OCI-M1 (cell line): ENCODE results near the gene MINDY3.

ENCODE experiments used
- DNase-seq: peaks from one replicate; lab custom pipeline; 2025; lab: John Stamatoyannopoulos, UW

Gene MINDY3

DNA sequence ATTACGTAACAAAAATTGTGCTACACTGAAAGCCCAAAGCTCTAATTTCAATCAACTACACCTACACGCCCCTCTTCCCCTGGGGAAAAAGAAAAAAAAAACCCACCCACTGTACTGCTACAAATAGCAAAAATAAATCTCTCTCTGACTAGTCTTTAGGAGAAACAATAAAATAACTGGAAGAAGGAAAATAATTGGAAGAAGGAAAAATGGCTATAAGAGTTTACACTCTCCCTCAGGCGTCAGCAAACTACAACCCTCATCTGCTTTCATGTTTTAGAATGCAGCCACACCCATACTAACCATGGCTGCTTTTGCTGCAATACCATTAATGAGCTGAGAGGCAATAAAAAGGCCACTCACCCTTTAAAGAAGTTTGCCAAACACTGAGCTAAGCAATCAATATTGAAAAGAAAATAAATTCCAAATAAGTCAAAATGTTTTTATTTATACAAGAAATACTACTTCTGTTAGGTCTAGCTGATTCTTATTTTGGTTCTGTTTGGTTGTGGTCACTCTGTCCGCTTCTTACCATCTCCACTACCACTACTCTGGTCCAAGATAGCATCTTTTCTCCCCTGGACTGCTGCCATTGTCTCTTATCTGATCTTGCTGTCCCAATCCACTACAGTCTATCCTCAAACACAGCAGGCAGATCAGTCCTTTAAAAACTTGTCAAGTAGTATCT is 3.8 kb downstream of the MINDY3 start:
- peak; percentile 93 for DNase-seq

DNA sequence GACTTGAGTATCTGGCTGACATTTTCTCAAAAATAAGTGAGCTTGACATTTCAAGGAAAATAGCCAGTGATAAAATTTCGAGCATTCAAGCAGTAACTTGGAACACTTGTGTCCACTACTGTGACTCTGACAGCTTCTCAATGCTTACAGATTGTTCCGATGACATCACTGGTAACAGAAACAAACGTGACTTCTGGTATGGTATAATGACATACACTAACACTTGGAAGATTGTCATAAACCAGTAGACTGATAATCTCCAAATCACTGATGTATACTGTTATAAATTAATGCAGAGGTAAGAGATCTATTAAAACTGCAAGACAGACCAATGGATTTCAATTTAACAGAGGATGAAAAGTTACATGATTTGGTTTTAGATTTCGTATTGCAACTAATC is 6.5 kb downstream of the MINDY3 start:
- peak; percentile 73 for DNase-seq

DNA sequence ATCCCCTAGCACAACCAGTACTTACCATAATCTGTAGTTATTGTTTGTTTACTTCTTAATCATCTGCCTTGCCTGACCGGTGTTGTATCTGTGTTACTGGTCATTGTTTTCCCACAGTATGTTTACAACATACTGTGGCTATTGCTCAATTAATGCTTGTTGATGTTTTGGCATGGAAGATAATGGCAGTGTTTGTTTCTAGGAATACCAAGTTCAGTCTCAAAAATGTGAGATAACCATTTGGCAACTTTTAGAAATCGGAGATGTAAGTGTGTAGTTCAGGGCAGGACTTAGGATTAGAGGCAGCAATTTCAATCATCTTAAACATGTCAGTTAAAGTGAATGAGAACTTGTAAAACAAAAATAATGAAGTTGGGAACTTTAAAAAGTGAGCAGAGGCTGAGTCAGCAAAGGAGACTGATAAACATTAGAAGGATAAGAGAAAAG is 8.2 kb downstream of the MINDY3 start:
- DNase-seq: peak; percentile 57

DNA sequence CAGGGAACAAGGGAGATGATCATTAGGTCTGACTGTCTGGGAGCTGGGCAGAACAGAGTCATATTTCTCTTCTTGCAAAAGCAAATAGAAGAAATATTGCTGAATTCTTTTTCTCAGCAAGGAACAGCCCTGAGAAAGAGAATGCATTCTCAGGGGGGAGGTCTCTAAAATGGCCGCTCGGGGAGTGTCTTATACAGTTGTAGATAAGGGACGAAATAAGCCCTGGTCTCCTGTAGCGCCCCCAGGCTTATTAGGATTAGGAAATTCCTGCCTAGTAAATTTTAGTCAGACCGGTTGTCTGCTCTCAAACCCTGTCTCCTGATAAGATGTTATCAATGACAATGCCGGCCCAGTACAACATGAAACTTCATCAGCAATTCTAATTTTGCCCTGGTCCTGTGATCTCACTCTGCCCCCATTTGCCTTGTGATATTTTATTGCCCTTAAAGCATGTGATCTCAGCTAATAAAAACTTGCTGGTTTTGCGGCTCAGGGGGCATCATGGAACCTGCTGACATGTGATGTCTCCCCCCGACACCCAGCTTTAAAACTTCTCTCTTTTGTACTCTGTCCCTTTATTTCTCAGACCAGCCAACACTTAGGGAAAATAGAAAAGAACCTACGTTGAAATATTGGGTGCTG is 9.8 kb downstream of the MINDY3 start:
- peak; percentile 51 for DNase-seq

DNA sequence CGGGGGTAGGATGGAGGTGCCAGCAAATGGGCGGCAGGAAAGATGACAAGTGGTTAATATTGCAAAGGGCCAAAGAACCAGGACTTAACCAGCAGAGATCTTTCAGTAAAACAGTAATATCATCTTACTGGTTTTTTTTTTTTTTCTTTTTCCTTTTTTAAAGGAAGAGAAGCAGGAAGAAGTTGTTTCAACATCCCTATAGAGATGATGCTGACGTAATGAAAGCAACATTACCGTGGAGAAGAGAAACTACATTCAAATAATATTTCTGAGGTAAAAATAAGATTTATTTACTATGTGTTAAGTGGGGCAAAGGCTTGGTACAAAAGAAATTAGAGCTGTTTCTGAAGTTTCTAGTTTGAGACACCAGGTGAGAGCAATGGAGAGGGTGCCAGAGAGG is 11.0 kb downstream of the MINDY3 start:
- no peak for DNase-seq

DNA sequence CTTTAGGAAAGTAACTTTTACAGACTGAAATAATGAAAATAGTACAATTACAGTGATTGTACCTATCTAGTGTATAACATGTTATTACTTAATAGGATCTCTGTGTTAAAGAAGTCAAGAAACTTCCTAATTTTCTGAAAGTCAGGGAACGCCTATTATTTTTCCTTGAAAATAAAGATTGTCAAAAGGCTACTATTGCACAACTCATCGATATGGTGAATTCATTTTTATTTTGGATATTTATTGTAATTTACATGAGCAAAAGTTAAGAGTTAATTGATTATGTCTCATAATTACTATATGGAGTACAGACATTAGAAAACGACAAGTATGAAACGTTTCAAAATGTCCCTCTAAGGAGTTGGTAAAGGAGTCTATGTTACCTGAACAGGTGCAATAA is 12.8 kb downstream of the MINDY3 start:
- no peak for DNase-seq

DNA sequence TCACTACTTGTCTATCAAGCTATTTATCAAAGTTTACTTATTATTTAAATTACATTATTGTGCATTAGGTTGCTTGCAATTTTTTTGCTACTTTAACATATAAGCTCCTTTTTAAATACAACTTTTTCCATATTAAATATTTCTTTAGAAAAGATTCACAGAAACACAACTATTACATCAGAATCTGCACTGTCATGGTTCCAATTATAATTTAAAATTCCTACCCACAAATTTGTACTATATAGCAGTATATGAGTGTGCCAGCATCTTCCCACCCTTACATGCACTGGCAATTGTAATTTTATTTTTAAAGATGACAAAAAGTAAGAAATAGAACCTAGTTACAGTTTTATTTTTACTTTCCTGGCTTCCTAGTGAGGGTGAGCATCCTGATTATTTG is 15.8 kb downstream of the MINDY3 start:
- peak; percentile 64 for DNase-seq

DNA sequence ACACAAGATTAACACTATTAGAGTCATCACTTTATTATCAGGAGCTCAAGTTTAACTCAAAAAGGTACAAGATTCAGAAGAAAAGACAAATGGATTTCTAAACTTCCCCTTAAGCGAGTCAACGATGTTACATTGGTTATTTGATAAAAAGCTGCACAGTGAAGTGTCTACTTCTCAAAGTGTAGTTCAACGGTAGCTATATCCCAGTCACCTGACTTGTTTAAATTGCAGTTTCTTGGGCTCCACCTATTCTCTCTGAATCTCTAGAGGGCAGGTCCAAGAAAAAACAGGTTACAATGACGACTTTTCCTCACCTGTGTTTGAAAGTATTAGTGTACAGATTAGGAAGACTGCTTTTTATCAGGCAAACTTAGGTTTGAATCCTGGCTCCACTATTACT is 16.6 kb downstream of the MINDY3 start:
- DNase-seq: peak; percentile 89

DNA sequence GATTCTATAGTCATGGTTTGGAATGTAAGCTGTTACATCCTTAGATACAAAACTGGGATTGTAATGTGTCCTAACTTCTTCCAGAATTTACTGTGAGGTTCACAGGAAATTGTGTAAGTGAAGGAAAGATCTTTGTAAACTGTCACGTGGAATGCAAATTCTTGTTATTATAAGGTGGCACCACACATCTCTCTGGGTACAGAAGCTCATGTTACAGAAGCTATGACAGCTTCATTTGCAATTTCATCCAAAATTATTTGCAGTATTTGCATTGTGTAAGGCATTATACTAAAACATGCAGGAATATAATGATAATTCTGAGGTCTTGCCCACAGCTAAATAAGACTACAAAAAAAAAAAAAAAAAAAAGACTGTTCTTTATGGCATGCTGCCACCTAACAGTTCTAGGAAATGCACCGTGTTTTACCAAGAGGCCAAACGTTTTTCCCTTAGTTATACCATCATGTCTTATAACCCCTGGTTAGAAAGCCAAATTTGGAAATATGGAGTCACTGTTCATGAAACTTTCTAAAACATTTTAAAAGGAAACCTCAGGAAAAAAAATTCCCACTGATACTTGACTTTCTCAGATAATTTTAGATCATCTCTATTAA is 17.6 kb downstream of the MINDY3 start:
- DNase-seq: peak; percentile 93

DNA sequence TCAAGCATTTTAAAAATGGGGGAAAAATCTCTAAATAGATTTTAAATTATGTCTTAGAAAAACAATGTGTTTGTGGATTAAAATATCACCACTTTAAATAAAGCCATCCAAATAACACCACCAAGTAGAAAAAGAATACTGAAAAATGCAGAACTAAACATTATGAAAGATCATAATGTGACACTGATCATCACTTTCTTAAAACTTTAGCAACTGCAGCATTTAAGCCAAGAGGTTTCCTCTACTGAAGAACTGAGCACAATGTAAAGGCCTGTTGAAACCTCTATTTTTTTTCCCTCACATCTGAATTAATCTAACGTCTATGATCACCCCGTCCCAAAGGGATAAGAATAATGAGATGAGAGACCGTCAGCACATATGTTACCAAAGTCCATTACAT is 18.6 kb downstream of the MINDY3 start:
- peak; percentile 72 for DNase-seq

DNA sequence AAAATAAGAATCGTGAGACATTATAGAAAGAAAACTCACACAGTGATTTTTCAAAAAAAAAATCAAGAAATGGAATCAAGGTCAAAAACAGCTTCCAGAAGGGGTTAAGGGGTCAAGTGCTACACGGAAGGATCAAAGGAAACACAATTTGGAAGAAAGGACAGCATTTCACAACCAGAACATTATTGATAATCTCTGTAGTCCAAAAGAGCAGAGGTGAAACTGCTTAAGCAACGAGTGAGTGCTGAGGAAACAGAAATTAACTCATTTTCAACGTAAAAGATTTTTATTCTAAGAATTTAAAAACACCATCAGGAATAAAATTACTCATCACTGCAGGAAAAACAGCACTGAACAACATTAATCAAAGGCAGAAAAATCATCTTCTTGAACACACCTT is 23.5 kb downstream of the MINDY3 start:
- DNase-seq: no peak

DNA sequence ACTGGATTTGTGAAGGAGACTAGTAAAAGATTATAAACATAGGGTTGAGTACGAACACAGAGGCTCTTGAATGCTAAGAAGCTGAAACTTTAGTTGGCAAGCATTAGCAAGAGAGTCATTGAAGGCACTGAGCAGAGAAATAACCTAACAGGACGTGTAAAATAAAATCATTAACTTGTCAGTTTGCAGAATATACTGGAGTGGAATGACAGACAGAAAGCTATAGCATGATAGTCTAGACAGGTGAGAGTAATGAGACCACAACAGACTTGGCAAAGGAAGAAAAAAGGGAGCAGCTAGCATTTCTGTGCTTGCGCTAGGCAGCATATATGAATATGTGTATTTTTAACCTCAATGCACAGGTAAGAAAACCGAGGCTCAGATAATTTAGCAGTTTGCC is 30.8 kb downstream of the MINDY3 start:
- no peak for DNase-seq

DNA sequence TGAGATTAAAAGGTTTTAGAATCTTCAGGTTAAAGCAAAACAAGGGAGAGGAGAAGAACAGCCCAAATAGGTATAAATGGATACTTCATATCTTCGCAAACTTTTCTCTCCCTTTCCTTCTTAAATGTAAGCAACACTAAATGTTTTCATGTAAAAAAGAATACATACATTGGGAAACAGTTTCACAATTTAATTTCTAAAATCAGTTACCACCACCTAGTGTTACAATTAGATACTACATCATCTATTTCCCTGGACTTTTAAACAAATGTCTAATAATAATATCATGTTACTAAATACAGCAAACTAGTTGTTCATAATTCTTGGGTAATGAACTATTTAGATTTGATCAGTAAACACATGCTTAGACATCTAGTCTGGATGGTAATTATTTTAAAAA is 35.8 kb downstream of the MINDY3 start:
- DNase-seq: peak; percentile 59

DNA sequence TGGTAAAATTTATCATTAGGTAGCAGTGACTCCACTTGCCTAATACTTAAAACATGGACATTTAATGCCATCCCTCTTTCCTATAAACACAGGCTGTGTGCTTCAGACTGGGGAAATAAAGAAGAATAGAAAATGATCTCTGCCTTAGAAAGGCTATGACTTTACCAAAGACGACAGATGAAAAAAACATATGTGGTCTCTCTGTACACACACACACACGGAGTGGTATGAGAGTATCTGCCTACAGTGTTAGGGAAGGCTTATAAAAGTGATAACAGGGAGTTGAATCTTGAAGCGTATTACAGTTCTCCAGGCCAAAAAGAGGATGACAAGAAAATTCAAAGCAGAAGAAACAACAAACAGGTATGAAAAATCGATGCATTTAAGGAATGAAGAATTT is 38.2 kb downstream of the MINDY3 start:
- DNase-seq: no peak

DNA sequence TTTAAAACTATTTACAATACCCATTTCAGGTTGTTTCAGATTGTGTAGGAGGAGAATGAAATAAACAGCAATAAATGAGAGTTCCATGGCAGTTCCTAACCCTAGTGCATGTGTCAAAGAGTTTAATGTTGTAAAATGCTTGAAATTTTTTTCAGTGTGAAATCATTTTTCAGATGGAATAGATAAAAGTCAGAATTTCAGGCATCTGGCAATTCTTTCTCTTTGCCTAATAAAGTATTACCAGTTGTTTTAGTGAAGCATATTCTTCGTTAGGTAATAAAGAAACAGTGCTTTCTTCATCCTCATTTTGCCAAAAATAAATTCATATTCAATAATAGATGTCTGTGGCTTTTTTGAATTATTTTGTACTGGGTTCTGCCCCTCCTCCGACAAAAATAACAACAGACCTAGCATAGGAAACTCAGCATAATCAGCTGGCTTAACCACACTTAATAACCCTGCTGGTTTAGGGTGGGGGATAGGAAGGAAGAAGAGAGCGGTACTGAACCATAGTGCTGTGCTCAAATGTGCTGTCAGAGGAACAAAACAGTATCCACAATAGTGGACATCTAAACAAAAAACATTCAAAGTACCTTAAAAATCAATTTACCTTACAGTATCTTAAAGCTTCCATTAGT is 39.1 kb downstream of the MINDY3 start:
- no peak for DNase-seq

DNA sequence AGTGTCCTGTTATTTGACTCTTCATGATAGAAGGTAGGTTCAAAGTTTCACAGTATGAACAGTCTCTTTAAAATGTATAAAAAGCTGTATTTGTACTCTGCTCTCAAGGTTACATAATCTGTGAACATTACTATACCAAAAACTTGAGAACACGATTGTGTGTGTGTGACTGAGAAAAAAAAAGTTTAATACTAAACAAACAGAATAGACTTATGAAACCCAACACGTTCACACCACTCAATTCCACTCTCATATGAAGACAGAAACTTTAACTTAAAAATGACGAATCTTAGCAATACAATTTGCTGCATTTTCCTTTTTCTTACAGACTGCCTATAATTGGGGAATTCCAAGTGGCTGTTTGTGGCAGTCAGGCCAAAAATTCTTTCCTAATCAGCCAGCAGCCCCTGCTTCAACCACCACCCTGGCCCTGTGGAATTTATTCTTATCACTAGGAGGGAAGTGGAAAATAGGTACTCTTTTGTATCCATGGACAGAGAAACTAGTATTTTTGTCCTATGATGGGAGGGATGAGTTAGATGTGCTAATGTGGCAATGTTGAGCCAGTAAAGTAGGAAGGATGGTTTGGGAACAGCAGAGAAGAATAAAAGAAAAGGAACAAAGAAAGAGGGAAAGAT is 42.8 kb downstream of the MINDY3 start:
- peak; percentile 30 for DNase-seq

DNA sequence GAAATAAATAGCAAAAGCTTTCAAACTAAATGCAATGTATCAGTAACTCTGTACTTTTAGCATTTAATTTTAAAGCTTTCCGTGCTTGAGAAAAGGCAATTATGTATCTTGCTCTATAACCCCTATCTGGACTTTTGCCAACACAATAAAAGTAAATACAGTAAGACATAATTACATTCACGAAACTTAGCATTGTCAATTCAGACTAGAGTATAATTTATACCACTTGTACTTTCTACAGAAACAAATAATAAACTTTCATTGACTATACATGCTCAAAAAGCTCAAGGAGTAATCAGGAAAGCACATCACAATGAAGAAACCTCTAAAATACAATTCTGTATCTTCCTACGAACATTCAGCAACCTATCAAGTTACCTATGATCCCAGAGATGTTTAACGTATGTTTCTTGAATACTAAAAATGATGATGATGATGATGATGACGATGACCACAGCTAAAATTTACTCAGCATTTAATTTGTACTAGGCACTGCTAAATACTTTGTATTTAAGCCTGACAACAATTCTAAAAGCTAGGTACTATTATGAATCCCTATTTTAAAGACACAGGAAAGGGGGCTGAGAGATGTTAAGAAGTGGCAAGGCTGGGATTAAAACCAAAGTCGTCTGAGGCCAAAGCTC is 44.9 kb downstream of the MINDY3 start:
- DNase-seq: no peak

DNA sequence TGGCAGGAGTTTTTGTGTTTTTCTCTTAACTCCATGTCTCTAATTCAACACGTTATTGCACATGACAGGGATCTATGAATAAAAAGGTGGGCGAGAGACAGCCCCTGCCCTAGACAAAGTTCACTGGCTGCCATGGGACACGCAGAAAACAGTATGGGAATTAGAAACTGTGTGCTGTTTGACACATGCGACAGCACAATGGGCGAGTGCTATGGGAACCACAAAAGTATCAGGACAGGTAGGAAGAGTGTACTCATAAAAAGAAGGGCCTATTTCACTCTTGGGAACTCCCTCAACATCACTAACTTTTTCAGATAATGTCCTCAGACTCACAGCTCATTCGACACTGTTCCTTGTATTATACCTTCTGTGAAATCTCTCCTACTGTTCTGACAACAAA is 45.7 kb downstream of the MINDY3 start:
- no peak for DNase-seq

DNA sequence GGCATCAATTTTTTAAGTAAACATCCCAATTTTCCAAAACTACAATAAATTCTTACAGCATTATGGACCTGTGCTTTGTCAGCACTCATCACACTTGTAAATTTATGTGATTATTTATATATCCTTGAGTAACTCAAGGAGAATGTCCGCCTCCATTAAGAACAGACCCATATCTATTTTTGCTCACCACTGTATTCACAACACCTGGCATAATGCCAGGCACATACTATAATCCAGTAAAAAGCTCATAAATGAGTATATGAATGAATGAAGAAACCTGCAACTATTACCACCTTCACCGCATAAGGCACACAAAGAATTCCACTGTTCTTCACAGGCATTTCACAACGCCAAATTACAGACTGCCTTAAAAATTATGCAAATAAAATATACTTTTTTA is 46.9 kb downstream of the MINDY3 start:
- peak; percentile 29 for DNase-seq

DNA sequence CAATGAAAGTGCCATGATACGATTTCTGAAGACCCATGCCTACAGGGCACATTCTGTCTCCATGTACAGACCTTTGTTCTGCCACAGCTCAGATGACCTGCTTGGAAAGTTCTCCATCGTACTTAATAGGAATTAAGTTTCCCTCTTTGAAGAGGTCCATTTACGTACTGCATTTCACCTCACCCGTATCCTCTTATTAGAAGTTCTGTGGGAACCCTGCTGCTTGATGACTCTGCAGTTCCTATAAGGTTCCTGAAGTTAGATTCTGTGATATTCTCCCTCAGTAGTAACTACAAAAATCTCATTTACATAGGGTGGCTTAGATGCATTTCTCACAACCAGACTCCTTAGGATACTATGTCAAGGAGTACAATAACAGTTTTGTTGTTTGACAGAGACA is 50.9 kb downstream of the MINDY3 start:
- DNase-seq: peak; percentile 36

DNA sequence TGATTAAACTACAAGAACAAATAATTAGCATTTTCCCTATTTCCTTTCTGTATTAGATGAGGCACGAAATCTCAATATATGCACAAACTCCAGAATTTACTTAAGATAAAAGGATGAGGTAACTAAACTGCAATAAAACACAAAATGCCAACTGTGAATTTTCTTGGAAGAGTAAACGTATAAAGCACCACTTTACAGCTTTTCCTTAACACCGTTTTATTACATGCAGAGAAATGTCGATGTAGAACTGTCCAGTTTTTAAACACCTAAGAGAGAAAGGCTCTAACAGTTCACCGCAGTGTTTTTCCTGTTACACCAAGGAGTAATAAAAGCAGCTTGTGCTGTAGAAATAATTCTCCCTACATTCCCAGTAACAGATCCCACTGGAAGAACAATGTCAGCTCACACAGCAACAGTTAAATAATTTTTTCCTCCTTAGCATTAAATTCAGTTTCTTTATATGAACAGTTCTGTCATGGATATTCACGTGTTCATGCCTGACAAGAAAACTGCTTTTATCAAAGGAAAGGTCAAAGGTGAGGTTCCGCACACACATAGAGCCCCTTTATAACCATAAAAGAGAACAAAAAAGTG is 52.0 kb downstream of the MINDY3 start:
- DNase-seq: no peak
